ENCODE results near the gene SNAPIN. TPM values are rescaled to one million over a fixed set of nuclear protein-coding genes. Genes with fewer than 3 reads are reported as not detected.

SNAPIN gene
- polyA plus RNA-seq, 3 donors: 30.7 to 141 (median 135) TPM

DNA sequence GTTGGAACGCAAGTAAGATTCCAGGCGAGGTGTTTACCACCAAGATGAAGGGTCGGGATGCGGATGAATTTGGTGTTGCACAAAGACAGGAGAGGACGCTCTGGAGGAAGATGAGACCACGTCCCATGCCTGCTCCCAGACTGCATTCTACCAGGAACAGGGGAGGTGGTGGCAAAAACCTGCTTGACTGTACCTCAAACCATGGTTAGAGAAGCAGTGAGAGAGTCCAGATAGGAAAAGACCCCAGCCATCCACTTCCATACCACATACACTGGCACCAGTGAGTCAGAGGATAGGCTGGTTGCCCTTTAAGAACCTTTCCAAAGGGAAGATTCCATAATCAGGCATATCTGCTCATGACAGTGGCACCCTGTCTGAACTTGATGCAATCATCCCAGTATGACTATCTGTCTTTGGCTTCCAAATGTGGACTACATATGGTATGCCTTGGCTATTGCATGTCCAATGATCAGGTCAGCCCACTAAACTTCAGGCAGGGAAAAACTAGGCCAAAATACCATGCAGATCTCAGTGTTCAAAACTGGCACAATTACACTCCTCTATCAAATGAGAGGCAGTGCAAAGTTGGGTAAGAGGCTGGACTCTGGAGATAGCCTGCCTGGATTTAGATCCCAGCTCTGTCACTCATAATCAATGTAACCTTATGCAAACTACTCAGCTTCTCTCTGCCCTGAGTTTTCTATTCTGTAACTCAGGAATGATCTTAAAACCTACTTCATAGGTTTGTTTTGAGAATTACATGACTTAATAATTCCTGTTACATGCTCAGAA is 40.6 kb downstream of the SNAPIN start:
- Histone ChIP-seq H3K27me3 (ENCODE audit: control insufficient read depth in 2 of 2, insufficient read depth in 2 of 2, low read length in 2 of 2) (no peaks in the 10 kb centered on the region), H3K79me2 (ENCODE audit: insufficient read depth, low read length) (no peaks in the 10 kb centered on the region), H2AFZ (ENCODE audit: insufficient read depth, low read depth, low read length, poor library complexity, severe bottlenecking) (no peak overlapping the region), H3K4me1 (ENCODE audit: control insufficient read depth in 1 of 2, insufficient read depth in 2 of 2, low read length in 2 of 2) (peaks cover 12 to 13% of the 10 kb centered on the region in 2 donors), H3K9ac (ENCODE audit: insufficient read depth, low read length, poor library complexity, severe bottlenecking) (no peak overlapping the region), H3K4me2 (replicated peaks; ENCODE audit: extremely low read depth, low read length, poor library complexity, severe bottlenecking) (no peak overlapping the region), H4K20me1 (ENCODE audit: insufficient read depth, low read length) (no peaks in the 10 kb centered on the region), H3K36me3 (replicated peaks in 1 of 2; ENCODE audit: control insufficient read depth in 1 of 2, insufficient read depth in 2 of 2, low read length in 2 of 2) (no peaks in the 10 kb centered on the region), H3K4me3 (replicated peaks in 1 of 3; ENCODE audit: low read depth in 2 of 3, low read length in 3 of 3) (no peak overlapping the region), H3K27ac (ENCODE audit: low read depth in 1 of 2, low read length in 2 of 2) (no peak overlapping the region), H3K9me3 (replicated peaks in 1 of 2; ENCODE audit: control insufficient read depth in 1 of 2, insufficient read depth in 1 of 2, low read length in 2 of 2) (no peaks in the 10 kb centered on the region)
- intact Hi-C loops (cut with micrococcal nuclease): no loop called here
- peaks cover 16% of the 10 kb centered on the region for H3K4me1 Mint-ChIP-seq
- no peak overlapping the region for H3K4me3 Mint-ChIP-seq
- 92% methylated on average over 6 of the region's 6 CpGs for WGBS (ENCODE audit: insufficient coverage)
- DNase-seq: no peak
- no peaks in the 10 kb centered on the region for H3K9me3 Mint-ChIP-seq
- TF ChIP-seq, protein P1, sequence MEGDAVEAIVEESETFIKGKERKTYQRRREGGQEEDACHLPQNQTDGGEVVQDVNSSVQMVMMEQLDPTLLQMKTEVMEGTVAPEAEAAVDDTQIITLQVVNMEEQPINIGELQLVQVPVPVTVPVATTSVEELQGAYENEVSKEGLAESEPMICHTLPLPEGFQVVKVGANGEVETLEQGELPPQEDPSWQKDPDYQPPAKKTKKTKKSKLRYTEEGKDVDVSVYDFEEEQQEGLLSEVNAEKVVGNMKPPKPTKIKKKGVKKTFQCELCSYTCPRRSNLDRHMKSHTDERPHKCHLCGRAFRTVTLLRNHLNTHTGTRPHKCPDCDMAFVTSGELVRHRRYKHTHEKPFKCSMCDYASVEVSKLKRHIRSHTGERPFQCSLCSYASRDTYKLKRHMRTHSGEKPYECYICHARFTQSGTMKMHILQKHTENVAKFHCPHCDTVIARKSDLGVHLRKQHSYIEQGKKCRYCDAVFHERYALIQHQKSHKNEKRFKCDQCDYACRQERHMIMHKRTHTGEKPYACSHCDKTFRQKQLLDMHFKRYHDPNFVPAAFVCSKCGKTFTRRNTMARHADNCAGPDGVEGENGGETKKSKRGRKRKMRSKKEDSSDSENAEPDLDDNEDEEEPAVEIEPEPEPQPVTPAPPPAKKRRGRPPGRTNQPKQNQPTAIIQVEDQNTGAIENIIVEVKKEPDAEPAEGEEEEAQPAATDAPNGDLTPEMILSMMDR (IDR thresholded peaks at IDR 0.05): no peak
- no peak overlapping the region for H3K27ac Mint-ChIP-seq
- H3K36me3 Mint-ChIP-seq: no peaks in the 10 kb centered on the region
- peaks cover 0 to 2% (median 0%) of the 10 kb centered on the region in 3 donors for H3K27me3 Mint-ChIP-seq (ENCODE audit: low read depth in 3 of 3)

DNA sequence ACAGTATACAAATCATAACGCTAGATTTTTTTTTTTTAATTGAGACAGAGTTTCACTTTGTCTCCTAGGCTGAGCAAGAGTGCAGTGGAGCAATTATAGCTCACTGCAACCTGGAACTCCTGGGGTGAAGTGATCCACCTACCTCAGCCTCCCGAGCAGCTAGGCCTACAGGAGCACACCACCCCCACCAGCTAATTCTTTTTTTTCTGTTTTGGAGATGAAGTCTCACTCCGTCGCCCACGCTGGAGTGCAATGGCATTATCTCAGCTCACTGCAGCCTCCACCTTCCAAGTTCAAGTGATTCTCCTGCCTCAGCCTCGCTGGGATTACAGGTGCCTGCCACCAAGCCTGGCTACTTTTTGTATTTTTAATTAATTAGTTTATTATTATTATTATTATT is 41.3 kb downstream of the SNAPIN start:
- no peaks in the 10 kb centered on the region for H4K20me1 ChIP-seq (ENCODE audit: insufficient read depth, low read length)
- intact Hi-C loops (cut with micrococcal nuclease): no loop called here
- no peaks in the 10 kb centered on the region for H3K9me3 ChIP-seq (replicated peaks in 1 of 2; ENCODE audit: control insufficient read depth in 1 of 2, insufficient read depth in 1 of 2, low read length in 2 of 2)
- no peak overlapping the region for H3K27ac ChIP-seq (ENCODE audit: low read depth in 1 of 2, low read length in 2 of 2)
- no peaks in the 10 kb centered on the region for H3K27me3 ChIP-seq (ENCODE audit: control insufficient read depth in 2 of 2, insufficient read depth in 2 of 2, low read length in 2 of 2)
- Mint-ChIP-seq H3K27me3 (ENCODE audit: low read depth in 3 of 3) (peaks cover 0 to 2% (median 0%) of the 10 kb centered on the region in 3 donors), H3K4me1 (peaks cover 16% of the 10 kb centered on the region), H3K36me3 (no peaks in the 10 kb centered on the region), H3K4me3 (no peak overlapping the region), H3K9me3 (no peaks in the 10 kb centered on the region), H3K27ac (no peak overlapping the region)
- DNase-seq: no peak
- TF ChIP-seq, protein P1 (IDR thresholded peaks at IDR 0.05): no peak
- H3K4me2 ChIP-seq (replicated peaks; ENCODE audit: extremely low read depth, low read length, poor library complexity, severe bottlenecking): no peak overlapping the region
- H3K79me2 ChIP-seq (ENCODE audit: insufficient read depth, low read length): no peaks in the 10 kb centered on the region
- no peaks in the 10 kb centered on the region for H3K36me3 ChIP-seq (replicated peaks in 1 of 2; ENCODE audit: control insufficient read depth in 1 of 2, insufficient read depth in 2 of 2, low read length in 2 of 2)
- H2AFZ ChIP-seq (ENCODE audit: insufficient read depth, low read depth, low read length, poor library complexity, severe bottlenecking): no peak overlapping the region
- WGBS (ENCODE audit: insufficient coverage): no CpG with 5 or more reads among the region's 6 CpGs
- H3K9ac ChIP-seq (ENCODE audit: insufficient read depth, low read length, poor library complexity, severe bottlenecking): no peak overlapping the region
- H3K4me1 ChIP-seq (ENCODE audit: control insufficient read depth in 1 of 2, insufficient read depth in 2 of 2, low read length in 2 of 2): peaks cover 12 to 13% of the 10 kb centered on the region in 2 donors
- H3K4me3 ChIP-seq (replicated peaks in 1 of 3; ENCODE audit: low read depth in 2 of 3, low read length in 3 of 3): no peak overlapping the region
